ENCODE results near the gene IER2. TPM values are rescaled to one million over a fixed set of nuclear protein-coding genes. Genes with fewer than 3 reads are reported as not detected.
A peak's percentile ranks its signal among the peaks of the same experiment; 100 is the strongest.

Gene IER2
- total and polyA plus RNA-seq, 2 donors (not counting 3 experiments of a cell fraction or from before 2014, with no cell fraction given) = 60.6 to 81.6 TPM

GRCh38 chr19:13155472-13156359 lies 5.5 kb downstream of the IER2 start:
- DNase-seq (ENCODE audit: low read depth, low spot score) = peak; percentile 72
- dilution Hi-C loops (cut with MboI; ENCODE audit: extremely low pct_ligation_motif_present, low sequenced_read_pairs) = no loop called here

GRCh38 chr19:13159713-13160112 lies 9.5 kb downstream of the IER2 start:
- BruUV-seq (replicated peaks) = no TSS peak
- intact Hi-C loops (cut with micrococcal nuclease) = no loop called here
- no peak overlapping the region for H2AFZ ChIP-seq (ENCODE audit: low read depth, low read length)

More at GRCh38 chr19:13155472-13156359, 5.5 kb downstream of the IER2 start:
- no peaks in the 10 kb centered on the region for H3K36me3 ChIP-seq (ENCODE audit: control insufficient read depth in 2 of 2, extremely low read depth in 1 of 2, insufficient read depth in 2 of 2, low read length in 2 of 2)
- H3K79me2 ChIP-seq (ENCODE audit: control insufficient read depth, insufficient read depth, low read length) = peaks cover 36% of the 10 kb centered on the region
- H3K4me1 ChIP-seq (ENCODE audit: control insufficient read depth, extremely low read depth, insufficient read depth, low read length) = peaks cover 27% of the 10 kb centered on the region
- no peak overlapping the region for H2AFZ ChIP-seq (ENCODE audit: low read depth, low read length)
- POLR2A ChIA-PET = interaction anchor here (0.6 to 1.8 kb wide), 6 partner anchors 8 to 362 kb away, joined by 3 to 21 read pairs (median 4); no protein-coding TSS in a partner anchor
- no TSS peak for BruUV-seq (replicated peaks)
- no peaks in the 10 kb centered on the region for H3K9me3 ChIP-seq (replicated peaks; ENCODE audit: control insufficient read depth, insufficient read depth, low read length)
- peak overlapping the region; percentile 87 for H3K4me2 ChIP-seq (ENCODE audit: insufficient read depth, low read length)
- H3K27me3 ChIP-seq (ENCODE audit: control insufficient read depth in 2 of 2, insufficient read depth in 2 of 2, low read length in 2 of 2) = no peaks in the 10 kb centered on the region
- FAIRE-seq = peak; percentile 87
- H3K27ac ChIP-seq (ENCODE audit: insufficient read depth, low read depth, low read length) = peak overlapping the region; percentile 96
- intact Hi-C loops (cut with micrococcal nuclease) = loop anchor here (1.0 to 2.0 kb wide), 3 partner anchors 8 to 93 kb away; no protein-coding TSS in a partner anchor
- no peaks in the 10 kb centered on the region for H3K9me1 ChIP-seq (replicated peaks; ENCODE audit: control insufficient read depth, extremely low read depth, insufficient read depth, low read length)
- no peak for TF ChIP-seq GATA2 (IDR thresholded peaks at IDR 0.05; ENCODE audit: insufficient read depth, insufficient read length, low read depth, low read length)
- no peak for TF ChIP-seq JUN (IDR thresholded peaks at IDR 0.05; ENCODE audit: borderline replicate concordance, insufficient read depth, insufficient read length, low read depth)
- TF ChIP-seq EZH2 (IDR thresholded peaks at IDR 0.05; ENCODE audit: borderline replicate concordance, low read depth, low read length, severe bottlenecking) = no peak
- TF ChIP-seq FOS (IDR thresholded peaks at IDR 0.05; ENCODE audit: borderline replicate concordance, insufficient read depth, low read length) = peak; percentile 22
- peak; percentile 78 for TF ChIP-seq POLR2AphosphoS5 (IDR thresholded peaks at IDR 0.05; ENCODE audit: insufficient read depth, low read depth, low read length)
- TF ChIP-seq POLR2A (IDR thresholded peaks at IDR 0.05; ENCODE audit: low read depth, low read length) = no peak
- TF ChIP-seq MAX (IDR thresholded peaks at IDR 0.05; ENCODE audit: insufficient read depth, insufficient read length) = no peak
- peak overlapping the region; percentile 97 for H3K9ac ChIP-seq (replicated peaks; ENCODE audit: extremely low read depth, insufficient read depth, low read length)
- CTCF ChIA-PET = interaction anchor here (0.6 to 2.4 kb wide), 15 partner anchors 8 to 178 kb away, joined by 3 to 24 read pairs (median 5); partner anchors contain the start of gene NACC1
- peak overlapping the region; percentile 62 to 97 (median 67) for H3K4me3 ChIP-seq (replicated peaks in 1 of 3; ENCODE audit: insufficient read depth in 1 of 3, low read depth in 1 of 3, low read length in 3 of 3)
- no peaks in the 10 kb centered on the region for H4K20me1 ChIP-seq (replicated peaks; ENCODE audit: control insufficient read depth, extremely low read depth, insufficient read depth, low read length)

More at GRCh38 chr19:13159713-13160112, 9.5 kb downstream of the IER2 start:
- Histone ChIP-seq H4K20me1 (replicated peaks; ENCODE audit: control insufficient read depth, extremely low read depth, insufficient read depth, low read length) (no peaks in the 10 kb centered on the region), H3K9ac (replicated peaks; ENCODE audit: extremely low read depth, insufficient read depth, low read length) (no peak overlapping the region), H3K4me3 (replicated peaks in 1 of 3; ENCODE audit: insufficient read depth in 1 of 3, low read depth in 1 of 3, low read length in 3 of 3) (no peak overlapping the region), H3K79me2 (ENCODE audit: control insufficient read depth, insufficient read depth, low read length) (peaks cover 6% of the 10 kb centered on the region), H3K9me3 (replicated peaks; ENCODE audit: control insufficient read depth, insufficient read depth, low read length) (no peaks in the 10 kb centered on the region), H3K36me3 (ENCODE audit: control insufficient read depth in 2 of 2, extremely low read depth in 1 of 2, insufficient read depth in 2 of 2, low read length in 2 of 2) (no peaks in the 10 kb centered on the region), H3K4me2 (ENCODE audit: insufficient read depth, low read length) (no peak overlapping the region), H3K9me1 (replicated peaks; ENCODE audit: control insufficient read depth, extremely low read depth, insufficient read depth, low read length) (no peaks in the 10 kb centered on the region), H3K27ac (ENCODE audit: insufficient read depth, low read depth, low read length) (no peak overlapping the region), H3K27me3 (ENCODE audit: control insufficient read depth in 2 of 2, insufficient read depth in 2 of 2, low read length in 2 of 2) (no peaks in the 10 kb centered on the region), H3K4me1 (ENCODE audit: control insufficient read depth, extremely low read depth, insufficient read depth, low read length) (peaks cover 40% of the 10 kb centered on the region)
- ChIA-PET CTCF (no interaction called here), POLR2A (no interaction called here)
- DNase-seq (ENCODE audit: low read depth, low spot score) = no peak
- no peak for TF ChIP-seq MAX (IDR thresholded peaks at IDR 0.05; ENCODE audit: insufficient read depth, insufficient read length)
- no peak for TF ChIP-seq MYC (IDR thresholded peaks at IDR 0.05; ENCODE audit: low read depth, low read length)
- TF ChIP-seq POLR2A (IDR thresholded peaks at IDR 0.05; ENCODE audit: low read depth, low read length) = no peak
- no peak for TF ChIP-seq CTCF (IDR thresholded peaks at IDR 0.05; ENCODE audit: extremely low read depth in 1 of 2, insufficient read depth in 1 of 2, low read depth in 1 of 2, low read length in 2 of 2)
- no peak for TF ChIP-seq FOS (IDR thresholded peaks at IDR 0.05; ENCODE audit: borderline replicate concordance, insufficient read depth, low read length)
- TF ChIP-seq POLR2AphosphoS5 (IDR thresholded peaks at IDR 0.05; ENCODE audit: insufficient read depth, low read depth, low read length) = no peak
- no peak for TF ChIP-seq JUN (IDR thresholded peaks at IDR 0.05; ENCODE audit: borderline replicate concordance, insufficient read depth, insufficient read length, low read depth)
- no peak for TF ChIP-seq GATA2 (IDR thresholded peaks at IDR 0.05; ENCODE audit: insufficient read depth, insufficient read length, low read depth, low read length)
- TF ChIP-seq EZH2 (IDR thresholded peaks at IDR 0.05; ENCODE audit: borderline replicate concordance, low read depth, low read length, severe bottlenecking) = no peak
- dilution Hi-C loops (cut with MboI; ENCODE audit: extremely low pct_ligation_motif_present, low sequenced_read_pairs) = no loop called here
- no peak for FAIRE-seq

Measured in endothelial cell of umbilical vein (primary cell).